Astrocyte of the spinal cord (primary cell): ENCODE data around the gene ZCCHC3.

Experiments used
- DNase-seq: peaks from one replicate; pipeline ENCODE4 v3.0.0; 2011; ENCODE audit warnings: low read depth, low spot score
- H3K4me3 ChIP-seq: 2 replicates; pipeline ENCODE4 v1.5.1; 2011; ENCODE audit warnings: low read depth, mild to moderate bottlenecking, low read length, moderate library complexity
- in situ Hi-C: cut with HindIII; loops from 2 replicates; pipeline ENCODE4 v1.10.0; 2017; ENCODE audit warnings: low sequenced_read_pairs
- TF ChIP-seq, protein P1 (sequence below): IDR thresholded peaks from 2 replicates; pipeline ENCODE4 v1.5.1; 2012; ENCODE audit warnings: low read depth, mild to moderate bottlenecking, low read length, inconsistent platforms

Gene ZCCHC3

DNA sequence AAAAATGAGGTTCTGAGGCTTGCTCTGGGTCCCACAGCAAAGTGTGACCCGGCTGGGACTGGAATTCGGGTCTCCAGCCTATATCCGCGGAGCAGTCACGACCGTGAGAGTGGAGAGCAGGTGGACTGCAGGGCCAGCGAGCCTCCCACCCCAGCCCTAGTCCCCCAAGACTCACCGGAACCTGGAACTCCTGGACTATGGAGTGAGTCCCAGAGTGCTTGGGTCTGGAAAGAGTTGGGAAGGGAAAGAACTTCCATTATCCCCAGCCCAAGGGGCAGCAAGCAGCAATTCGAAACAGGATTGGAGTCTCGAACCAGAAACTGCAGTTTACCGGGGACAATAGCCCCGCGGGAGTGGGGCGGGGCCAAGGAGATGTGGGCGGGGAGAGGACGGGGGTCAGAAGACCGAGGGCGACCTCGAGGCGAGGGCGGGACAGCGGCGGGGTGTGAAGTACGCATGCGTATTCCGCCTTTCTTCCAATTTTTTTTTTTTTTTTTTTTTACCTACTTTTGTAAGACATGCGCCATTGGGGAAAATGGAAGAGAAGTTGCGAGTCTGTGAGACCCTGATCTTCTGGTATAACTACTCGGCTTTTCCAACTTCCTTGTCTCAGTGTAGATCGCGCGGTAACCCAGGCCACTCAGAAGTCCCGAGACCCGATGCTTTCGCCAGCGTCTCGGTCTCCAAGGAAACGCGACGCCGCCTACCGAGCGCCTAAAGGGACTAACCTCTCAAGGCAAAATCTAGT lies 7.1 kb upstream of the ZCCHC3 start, which contains the start of gene C20orf96:
TSS of gene C20orf96 (minus strand) at position 667 of the 748 bp plus-strand sequence. CDS start at position 527, 140 bp downstream.
- in situ Hi-C loops, result no loop called here
- TF ChIP-seq, protein P1, sequence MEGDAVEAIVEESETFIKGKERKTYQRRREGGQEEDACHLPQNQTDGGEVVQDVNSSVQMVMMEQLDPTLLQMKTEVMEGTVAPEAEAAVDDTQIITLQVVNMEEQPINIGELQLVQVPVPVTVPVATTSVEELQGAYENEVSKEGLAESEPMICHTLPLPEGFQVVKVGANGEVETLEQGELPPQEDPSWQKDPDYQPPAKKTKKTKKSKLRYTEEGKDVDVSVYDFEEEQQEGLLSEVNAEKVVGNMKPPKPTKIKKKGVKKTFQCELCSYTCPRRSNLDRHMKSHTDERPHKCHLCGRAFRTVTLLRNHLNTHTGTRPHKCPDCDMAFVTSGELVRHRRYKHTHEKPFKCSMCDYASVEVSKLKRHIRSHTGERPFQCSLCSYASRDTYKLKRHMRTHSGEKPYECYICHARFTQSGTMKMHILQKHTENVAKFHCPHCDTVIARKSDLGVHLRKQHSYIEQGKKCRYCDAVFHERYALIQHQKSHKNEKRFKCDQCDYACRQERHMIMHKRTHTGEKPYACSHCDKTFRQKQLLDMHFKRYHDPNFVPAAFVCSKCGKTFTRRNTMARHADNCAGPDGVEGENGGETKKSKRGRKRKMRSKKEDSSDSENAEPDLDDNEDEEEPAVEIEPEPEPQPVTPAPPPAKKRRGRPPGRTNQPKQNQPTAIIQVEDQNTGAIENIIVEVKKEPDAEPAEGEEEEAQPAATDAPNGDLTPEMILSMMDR, result peak; percentile 58
- H3K4me3 ChIP-seq, result peak within 1 kb of the TSS; percentile 69
- DNase-seq, result peak; percentile 96

DNA sequence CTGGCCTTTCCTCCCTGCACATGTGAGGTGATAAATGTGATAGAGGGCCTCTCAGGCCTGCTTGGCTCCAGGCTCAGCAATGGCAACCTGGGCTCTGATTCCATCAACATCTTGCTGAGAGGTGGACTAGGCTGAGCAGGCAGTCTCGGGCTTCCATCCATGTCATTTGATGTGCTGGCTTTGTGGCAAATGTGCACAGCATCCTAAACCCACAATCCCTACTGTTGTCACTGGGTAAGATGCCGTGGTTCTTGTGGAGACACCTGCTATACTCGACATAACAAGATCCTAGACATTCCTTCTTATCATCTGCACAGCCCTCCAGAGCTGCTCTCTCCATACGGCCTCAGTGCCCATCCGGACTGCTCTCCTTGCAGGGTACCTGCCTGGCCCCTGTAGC lies 2.8 kb upstream of the ZCCHC3 start:
- TF ChIP-seq, protein P1, result no peak
- no peak for DNase-seq
- H3K4me3 ChIP-seq, result no peak overlapping the region
- in situ Hi-C loops, result no loop called here

DNA sequence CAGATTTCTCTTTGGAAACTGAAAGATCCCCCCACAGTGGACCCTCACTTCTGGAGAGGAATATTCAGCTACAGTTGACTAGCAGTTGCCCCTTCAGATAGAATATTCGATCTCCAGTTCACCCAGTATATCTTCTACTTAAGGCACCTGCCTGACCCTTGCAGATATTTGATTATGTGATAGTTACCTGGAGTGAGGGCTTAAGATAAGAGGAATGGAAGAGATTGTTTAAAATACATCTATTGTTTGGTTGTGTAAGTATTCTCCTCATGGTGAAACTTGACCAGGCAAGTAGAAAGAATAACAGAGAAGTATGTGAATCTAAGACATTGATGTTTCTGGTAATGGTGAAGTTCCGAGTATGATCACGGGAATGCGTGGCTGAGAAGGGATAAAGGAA lies 1.6 kb upstream of the ZCCHC3 start:
- TF ChIP-seq, protein P1, result no peak
- DNase-seq, result no peak
- H3K4me3 ChIP-seq, result no peak overlapping the region
- in situ Hi-C loops, result no loop called here

DNA sequence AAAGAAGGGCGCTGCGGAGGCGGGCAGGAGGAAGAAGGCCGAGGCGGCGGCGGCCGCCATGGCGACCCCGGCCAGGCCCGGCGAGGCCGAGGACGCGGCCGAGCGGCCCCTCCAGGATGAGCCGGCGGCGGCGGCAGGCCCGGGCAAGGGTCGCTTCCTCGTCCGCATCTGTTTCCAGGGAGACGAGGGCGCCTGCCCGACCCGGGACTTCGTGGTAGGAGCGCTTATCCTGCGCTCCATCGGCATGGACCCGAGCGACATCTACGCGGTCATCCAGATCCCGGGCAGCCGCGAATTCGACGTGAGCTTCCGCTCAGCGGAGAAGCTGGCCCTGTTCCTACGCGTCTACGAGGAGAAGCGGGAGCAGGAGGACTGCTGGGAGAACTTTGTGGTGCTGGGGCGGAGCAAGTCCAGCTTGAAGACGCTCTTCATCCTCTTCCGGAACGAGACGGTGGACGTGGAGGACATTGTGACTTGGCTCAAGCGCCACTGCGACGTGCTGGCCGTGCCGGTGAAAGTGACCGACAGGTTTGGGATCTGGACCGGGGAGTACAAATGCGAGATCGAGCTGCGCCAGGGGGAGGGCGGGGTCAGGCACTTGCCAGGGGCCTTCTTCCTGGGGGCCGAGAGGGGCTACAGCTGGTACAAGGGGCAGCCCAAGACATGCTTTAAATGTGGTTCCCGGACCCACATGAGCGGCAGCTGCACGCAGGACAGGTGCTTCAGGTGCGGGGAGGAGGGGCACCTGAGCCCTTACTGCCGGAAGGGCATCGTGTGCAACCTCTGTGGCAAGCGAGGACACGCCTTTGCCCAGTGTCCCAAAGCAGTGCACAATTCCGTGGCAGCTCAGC lies 780 bp downstream of the ZCCHC3 start:
- H3K4me3 ChIP-seq, result peak overlapping the region; percentile 94
- DNase-seq, result peak; percentile 68
- TF ChIP-seq, protein P1, result no peak
- in situ Hi-C loops, result no loop called here

DNA sequence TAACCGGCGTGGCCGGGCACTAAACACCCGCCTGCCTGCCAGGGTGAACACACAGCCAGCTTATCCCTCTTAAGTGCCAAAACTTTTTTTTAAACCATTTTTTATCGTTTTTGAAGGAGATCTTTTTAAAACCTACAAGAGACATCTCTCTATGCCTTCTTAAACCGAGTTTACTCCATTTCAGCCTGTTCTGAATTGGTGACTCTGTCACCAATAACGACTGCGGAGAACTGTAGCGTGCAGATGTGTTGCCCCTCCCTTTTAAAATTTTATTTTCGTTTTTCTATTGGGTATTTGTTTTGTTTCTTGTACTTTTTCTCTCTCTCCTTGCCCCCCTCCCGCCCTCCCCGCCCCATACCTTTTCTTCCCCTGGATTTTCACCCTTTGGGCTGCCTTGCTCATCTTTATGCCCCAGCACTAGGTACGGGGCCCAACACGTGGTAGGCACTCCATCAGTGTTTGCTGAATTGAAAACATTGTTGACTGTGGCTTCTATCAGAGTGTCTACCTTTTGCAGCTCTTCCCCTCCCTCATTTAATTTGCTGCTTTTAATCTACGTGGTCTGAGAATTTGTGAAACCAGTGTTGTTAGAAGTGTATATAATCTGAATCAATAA lies 1.5 kb downstream of the ZCCHC3 start:
- H3K4me3 ChIP-seq, result peak overlapping the region; percentile 94
- DNase-seq, result no peak
- in situ Hi-C loops, result no loop called here
- TF ChIP-seq, protein P1, result no peak

DNA sequence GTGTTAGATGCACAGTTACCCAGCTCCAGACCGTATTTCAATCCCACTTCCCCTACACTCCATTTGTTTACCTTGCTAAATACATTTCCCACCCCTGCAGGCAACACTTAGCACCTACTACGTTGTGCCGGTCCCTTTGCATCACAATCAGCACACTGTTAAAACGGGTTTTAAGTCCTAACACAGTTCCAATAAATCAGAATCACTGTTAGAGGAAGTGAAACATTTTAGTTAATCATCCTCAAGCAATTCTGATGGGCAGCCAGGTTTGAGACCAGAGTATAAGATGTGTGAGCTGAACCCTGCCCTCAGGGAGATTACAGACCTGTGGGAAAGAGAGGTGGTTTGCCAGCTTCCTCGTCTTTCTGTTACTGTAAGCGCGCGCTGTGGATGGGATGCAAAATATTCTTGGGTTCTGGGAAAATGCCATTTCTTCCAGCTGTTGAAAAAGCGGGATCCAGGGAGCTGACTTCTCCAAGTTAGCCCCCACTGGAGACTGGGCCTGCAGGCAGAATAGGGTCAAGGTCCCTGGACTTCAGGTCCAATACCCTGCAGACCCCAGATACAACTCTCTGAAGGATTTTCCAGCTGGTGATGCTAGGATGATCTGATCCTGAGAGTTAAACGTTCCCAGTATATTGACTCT lies 3.1 kb downstream of the ZCCHC3 start:
- in situ Hi-C loops, result no loop called here
- no peak for DNase-seq
- TF ChIP-seq, protein P1, result no peak
- H3K4me3 ChIP-seq, result peak overlapping the region; percentile 94
